AG08396 (cell line): ENCODE measurements around the gene RAD51C.
"Not testable (repeated sequence)": the region's sequence is repeated elsewhere in the genome, so short reads cannot be mapped to it uniquely, and the experiment has no call there.

ENCODE experiments used
- DNase-seq: peaks from one replicate; pipeline ENCODE4 v3.0.0; 2012; ENCODE audit warnings: low spot score, mixed read lengths

Gene RAD51C

DNA sequence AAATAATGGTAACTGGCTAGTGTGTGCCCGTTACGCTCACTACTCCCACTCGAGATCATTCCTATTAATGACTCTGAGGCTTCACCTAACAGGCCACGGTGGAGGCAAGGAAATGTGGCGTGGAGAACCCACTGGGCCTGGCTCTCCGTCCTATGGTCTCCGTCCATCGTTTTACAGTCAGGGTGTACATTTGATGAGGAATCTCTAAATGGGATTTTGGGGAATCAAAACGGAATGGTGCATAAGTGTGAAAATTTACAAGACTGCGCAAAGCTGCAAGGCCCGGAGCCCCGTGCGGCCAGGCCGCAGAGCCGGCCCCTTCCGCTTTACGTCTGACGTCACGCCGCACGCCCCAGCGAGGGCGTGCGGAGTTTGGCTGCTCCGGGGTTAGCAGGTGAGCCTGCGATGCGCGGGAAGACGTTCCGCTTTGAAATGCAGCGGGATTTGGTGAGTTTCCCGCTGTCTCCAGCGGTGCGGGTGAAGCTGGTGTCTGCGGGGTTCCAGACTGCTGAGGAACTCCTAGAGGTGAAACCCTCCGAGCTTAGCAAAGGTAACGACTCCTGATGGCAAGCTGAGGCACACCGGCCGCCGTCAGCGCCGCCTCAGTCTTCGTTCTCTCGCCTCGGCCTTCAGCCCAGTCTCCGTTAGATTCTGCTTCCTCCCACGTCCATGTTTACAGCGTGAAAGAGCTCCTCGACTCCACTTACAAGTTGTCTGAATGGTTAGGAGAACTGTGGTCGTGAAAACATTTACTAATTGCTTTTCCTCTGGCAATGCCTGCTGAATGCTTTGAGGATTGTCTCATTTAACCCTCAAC, at the start of gene RAD51C:
Gene RAD51C (plus strand): TSS at position 364 of the 817 bp plus-strand sequence. CDS start 42 bp downstream, at position 406.
- DNase-seq = peak; percentile 93

DNA sequence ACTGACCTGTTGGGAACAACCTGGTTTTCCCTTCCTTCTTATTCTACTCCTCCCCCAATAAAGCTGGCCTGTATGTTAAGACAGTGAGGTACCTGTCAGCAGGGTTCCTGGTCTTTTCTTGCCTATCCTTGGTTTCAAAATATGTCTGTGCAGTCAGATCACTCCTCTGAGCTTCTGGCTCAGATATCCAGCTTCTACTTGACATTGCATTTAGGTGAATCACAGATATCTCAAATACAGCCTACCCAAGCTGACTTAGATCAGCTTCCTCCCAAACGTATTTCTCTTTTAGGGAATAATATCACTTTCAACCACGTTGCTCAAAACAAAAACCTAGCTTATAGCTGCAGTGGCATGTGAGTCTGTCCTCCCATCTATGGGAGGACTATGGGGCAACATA, 49.3 kb upstream of the RAD51C start:
- DNase-seq = peak; percentile 54

DNA sequence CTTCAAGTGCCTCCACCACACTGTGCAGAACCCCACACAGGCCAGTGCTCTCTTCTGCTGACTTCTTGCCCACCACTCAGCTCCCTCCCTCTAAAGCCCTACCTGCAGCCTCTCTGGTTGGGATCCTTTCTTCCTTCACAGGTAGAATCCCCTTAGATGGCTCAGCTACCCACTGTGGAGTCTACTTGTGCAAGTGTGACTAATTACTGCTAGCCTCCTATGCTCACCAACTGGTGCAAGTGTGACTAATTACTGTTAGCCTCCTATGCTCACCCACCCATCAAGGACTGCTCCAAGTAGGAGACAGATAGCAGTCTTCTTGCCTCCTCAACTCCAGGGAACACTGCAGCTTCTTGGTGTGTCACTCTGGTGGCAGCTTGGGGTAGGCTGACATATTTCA, 44.2 kb upstream of the RAD51C start:
- no peak for DNase-seq

DNA sequence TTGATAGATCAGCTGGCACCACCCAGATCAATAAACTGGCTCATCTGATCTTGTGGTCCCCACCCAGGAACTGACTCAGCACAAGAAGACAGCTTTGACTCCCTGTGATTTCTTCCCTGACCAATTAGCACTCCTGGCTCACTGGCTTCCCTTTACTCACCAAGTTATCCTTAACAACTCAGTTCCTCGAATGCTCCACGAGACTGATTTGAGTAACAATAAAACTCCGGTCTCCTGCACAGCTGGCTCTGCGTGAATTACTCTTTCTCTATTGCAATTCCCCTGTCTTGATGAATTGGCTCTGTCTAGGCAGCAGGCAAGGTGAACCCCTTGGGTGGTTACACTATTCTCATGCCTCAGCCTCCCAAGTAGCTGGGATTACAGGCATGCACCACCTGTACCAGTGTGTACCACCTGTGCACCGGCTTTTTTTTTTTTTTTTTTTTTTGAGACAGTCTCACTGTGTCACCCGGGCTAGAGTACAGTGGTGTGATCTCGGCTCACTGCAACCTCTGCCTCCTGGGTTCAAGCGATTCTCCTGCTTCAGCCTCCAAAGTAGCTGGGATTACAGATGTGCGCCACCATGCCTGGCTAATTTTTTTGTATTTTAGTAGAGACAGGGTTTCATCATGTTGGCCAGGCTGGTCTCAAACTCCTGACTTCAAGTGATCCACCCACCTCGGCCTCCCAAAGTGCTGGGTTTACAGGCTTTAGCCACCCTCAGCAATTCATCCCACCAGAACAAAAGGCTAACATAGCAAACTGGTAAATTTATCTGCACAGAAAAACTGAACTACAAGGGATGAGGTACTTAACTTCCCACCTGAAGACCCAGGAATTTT, 34.2 kb upstream of the RAD51C start:
- DNase-seq = not testable (repeated sequence)

DNA sequence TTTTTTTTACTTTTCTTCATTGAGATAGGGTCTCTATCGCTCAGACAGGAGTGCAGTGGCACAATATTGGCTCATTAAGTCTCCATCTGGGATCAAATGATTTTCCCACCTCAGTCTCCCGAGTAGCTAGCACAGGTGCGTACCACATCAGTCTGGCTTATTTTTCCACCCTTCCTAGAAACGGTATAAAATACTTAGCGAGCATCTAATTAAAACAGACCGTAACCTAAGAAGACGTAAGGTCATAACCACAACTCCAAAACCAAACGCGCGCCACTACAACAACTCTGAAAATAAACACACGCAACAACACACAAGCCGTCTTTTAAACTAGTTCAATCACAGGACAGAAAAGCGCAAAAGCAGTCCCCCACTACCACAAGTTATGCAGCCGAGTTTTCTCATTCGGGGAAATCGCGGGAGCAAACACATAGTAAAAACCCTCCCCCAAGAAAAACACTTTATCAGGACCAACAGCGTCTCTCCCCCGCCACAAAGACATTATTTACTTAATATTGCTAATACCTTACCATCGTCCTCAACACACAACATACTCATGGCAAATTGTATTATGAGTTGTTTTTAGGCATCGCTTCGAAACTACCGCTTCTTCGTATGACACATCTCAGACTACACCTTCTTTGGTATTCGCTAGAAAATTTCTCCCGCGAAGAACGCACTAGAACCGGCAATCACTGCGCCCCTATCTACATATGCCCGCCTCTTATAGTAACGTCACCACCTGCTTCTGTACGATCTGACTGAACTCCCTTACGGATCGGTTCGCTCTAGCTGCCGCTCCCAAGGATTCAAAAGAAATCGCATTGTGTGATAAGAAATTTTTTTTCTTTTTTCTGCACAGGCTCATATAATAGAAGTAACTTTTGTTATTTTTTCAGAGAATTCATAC, 33.3 kb upstream of the RAD51C start:
- DNase-seq = peak; percentile 86

DNA sequence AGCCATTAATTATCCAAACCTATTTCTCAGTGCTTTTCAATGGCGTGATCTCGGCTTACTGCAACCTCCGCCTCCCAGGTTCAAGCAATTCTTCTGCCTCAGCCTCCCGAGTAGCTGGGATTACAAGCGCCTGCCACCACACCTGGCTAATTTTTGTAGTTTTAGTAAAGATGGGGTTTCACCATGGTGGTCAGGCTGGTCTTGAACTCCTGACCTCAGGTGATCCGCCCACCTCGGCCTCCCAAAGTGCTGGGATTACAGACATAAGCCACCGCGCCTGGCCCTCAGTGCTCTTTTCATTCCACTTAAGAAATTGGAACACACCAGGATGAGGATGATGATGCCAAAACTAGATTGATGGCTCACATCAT, 32.7 kb upstream of the RAD51C start:
- not testable (repeated sequence) for DNase-seq

DNA sequence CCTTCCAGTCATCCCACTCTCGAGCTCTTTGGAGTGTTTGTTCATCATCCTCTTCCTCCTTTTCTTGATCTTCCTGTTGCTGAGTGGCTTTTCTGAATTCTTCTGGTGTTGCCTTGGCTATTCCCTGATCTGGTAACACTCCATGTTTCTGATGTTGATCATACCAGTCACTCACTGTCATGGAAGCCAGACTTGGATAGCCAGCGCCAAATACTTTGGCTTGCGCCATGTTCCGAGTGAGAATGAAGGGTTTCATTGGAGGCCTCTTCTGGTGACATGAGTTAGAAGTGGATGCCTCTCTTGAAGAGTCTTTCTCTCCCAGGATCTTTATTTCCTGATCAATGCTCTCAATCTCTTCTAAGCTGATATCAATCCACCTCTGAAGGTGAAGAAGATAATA, 31.8 kb upstream of the RAD51C start:
- no peak for DNase-seq

DNA sequence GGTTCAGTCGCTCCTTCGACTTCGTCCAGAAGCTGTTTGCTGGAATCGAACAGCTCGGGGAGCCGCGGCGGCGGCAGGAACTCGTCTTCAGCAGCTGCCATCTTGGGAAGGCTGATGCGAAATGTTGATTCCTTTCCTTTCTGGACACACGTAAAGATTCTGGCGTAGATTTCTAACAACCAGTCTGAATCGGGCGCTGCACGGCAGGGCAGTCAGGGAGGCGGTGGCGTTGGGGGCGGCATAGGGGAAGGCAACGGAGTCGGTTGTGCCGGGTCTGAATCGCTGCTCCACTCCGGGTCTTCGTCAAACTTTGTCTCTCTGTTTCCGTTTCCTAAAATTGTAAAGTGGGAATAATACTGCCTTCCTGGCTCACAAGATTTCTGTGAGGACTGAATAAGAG, 30.9 kb upstream of the RAD51C start:
- DNase-seq = no peak

DNA sequence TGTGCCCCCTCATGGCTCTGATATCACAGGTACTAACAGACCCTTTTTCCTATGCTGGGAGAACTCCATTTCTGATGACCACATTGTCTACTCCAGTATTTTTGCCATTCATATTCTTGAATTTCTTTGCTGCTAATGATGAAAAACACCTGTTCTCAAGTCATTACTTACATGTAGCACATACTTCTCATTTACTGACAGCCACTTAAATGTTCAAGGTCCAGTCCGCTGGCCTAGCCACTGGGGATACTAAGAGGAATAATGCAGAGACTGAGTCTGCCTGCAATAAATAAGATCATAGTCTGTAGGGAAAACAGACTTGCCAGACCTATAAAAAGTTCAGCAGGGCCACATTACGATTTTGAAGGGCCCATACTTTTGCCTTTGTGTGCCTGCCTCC, 28.1 kb upstream of the RAD51C start:
- no peak for DNase-seq

DNA sequence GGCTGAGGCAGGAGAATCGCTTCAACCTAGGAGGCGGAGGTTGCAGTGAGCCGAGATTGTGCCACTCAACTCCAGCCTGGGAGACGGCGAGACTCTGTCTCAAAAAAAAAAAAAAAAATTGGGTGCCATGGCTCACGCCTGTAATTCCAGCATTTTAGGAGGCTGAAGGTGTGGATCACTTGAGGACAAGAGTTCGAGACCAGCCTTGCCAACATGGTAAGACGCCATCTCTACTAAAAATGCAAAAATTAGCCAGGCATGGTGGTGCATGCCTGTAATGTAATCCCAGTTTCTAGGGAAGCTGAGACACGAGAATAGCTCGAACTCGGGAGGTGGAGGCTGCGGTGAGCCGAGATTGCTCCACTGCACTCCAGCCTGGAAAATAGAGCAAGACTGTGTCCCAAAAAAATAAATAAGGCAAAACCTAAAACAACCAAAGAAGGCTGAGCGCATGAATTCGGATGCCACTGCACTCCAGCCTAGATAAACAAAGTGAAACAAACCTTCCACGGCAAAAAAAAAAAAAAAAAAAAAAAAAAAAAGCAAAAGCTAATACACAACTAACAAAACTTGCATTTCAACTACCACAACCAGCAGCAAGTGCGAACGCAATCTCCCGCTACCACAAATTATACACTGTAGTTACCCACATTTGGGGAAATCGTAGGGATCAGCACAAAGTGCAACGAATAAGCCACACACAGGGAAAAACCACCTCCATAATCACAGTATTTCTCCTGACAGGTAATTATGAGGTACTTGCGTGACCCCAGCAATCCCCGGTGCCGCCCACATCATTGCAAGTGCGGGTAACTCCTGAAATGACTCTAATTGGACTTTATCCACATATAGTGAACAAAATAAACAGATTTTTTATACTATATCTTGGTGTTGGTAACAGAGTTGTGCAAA, 26.2 kb upstream of the RAD51C start:
- no peak for DNase-seq

DNA sequence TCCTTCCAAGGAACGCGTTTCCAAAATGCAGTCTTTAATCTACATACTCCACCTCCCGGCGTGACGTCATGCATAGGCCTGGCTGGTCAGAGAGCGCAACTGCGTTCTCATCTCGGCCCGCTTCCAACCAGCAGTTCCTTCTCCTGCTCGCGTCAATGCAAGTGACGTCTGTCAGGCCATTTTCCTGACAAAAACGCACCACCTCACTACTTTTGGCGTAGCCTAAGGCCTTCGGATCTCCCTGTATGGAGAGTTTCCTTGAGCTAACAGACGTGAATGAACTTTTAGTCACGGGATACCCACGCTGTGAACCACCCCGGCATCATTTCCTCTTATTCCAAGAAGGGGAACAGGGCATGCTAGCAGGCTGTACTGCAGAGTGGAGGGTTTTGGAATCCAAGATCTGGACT, 25.5 kb upstream of the RAD51C start:
- peak; percentile 25 for DNase-seq

DNA sequence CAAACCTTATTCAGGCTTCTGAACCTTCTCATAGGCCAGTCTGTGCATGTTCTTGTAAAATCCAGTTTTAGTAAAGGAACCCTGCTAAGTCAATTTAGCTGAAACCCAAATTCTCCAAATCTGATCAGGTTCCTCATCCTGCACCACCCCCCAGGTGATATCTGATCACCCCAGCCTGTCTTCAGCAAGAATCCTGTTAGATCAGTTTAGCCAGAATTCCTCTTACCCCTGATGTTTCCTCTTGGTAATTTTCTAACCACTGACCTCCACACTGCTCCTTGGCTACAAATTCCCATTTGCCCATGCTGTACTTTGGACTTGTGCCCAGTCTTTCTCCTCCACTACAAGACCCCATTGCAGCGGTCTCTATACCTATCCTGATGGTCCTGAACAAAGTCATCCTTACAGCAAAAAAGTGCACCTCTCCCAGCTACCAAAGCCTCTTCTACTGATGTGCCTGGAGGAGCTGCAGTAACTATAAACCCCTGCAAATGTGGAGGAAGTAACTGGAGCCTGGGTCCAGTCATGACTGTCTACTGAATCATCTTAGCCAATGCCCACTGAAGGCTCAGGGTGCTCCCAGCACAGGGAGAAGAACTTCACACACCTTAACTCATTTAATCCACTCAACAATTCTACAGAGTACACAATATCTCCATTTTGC, 24.3 kb upstream of the RAD51C start:
- peak; percentile 24 for DNase-seq

DNA sequence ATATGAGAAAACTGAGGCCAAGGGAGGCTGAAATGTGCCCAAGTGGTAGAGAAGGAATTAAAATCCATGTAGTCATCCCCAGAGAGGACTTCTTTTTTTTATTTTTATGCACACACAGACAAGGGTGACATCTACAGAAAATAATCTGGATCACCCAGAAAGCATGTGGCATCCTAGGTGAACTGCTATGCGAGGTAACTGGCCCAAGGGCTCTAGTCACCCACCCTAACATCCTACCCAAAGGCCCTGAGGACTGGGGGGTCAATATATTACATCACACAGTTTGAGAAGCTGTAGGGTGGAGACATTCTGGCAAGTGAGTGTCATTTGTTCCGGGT, 23.8 kb upstream of the RAD51C start:
- DNase-seq = no peak

DNA sequence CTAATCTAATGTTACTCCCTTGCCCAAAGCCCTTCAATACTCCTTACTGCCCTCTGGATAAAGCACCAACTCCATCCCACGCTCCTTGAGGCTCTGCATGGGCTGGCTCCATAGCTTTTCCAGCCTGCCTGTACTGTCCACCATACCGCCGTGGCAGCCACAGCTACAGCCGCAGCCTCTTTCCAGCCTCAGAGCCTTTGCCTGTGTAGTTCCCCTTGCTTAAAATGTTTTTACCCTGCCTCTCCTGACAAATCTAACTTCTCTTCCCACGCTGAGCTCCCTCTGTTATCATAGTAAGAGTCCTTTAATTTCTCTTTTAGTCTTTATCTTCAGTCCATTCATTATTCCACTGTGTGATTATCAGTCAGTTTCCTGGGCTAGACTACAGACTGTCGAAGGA, 22.5 kb upstream of the RAD51C start:
- DNase-seq = no peak

DNA sequence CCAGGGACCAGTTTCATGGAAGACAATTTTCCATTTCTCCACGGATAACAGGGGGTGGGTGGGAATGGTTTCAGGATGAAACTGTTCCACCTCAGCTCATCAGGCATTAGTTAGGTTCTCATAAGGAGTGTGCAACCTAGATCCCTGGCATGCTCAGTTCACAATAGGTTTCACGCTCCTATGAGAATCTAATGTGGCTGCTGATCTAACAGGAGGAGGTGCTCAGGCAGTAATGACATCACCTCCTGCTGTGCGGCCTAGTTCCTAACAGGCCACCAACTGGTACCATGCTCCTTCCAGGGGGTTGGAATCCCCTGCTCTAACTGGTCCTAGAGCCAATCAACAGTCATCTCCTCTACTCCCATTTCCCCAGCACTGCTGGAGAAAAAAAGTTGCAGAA, 20.4 kb upstream of the RAD51C start:
- DNase-seq = no peak

DNA sequence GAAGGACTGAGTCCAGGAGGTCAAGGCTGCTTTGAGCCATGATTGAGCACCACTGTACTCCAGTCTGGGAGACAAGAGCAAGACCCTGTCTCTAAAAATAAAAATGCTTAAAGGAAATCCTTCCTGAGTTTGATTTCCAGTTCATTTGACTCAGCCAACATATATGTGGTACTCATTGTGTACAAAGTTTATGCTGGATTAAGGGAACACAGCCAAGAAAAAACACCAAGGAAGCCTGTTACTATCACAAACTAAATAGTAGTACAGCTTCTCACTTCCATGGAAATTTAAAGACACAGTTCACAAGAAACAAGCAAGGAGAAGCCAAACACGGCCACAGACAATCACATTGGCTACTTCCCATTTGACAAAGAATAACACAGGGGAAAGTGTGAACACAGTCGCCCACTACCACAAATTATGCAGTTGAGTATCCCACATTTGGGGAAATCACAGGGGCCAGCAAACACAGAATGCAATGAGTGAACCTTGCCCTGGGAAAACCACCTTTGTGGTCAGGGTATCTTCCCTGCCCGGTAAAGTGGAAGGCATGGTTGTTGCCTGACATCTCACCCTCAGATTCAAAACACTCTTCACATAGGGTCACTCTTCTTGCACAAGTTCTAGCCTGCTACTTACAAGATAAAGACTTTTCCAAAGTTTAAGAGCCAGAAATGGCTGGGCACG, 15.1 kb upstream of the RAD51C start:
- DNase-seq = peak; percentile 19

DNA sequence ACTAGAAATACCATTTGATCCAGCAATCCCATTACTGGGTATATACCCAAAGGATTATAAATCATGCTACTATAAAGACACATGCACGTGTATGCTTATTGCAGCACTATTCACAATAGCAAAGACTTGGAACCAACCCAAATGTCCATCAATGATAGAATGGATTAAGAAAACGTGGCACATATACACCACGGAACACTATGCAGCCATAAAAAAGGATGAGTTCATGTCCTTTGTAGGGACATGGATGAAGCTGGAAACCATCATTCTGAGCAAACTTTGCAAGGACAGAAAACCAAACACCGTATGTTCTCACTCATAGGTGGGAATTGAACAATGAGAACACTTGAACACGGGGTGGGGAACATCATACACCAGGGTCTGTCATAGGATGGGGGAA, 14.1 kb upstream of the RAD51C start:
- not testable (repeated sequence) for DNase-seq

DNA sequence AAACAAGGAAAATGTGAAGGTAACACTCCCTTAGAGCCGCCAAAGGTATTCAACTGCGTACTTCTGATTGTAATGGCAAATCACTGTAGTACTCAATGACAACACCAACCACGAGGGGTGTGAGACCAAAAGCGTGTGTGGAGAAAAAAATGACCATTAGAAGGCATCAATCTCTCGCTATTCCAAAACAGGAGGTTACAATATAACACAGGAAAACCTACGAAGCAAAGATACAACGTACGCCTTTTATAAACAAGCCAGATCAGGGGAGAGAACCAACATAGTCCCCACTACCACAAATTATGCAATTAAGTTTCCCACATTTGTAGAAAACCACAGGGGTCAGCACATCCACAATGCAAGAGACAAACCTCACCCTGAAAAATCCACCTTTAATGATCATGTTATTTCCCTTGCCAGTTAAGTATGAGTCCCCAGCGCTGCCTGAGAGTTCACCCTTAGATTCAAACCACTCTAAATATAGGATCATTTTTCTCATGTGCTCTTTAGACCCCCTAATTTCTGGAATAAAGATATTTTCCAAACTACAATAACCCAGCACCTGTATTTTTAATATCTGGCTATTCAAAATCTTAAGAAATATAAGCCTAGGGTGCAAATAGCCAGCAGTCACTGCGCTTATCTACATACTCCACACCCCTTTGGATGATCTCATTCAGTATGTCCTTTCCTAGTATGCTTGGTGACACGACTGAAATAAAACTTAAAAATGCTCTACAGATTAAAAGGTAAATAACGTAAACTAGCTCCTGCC, 13.0 kb upstream of the RAD51C start:
- DNase-seq = no peak

DNA sequence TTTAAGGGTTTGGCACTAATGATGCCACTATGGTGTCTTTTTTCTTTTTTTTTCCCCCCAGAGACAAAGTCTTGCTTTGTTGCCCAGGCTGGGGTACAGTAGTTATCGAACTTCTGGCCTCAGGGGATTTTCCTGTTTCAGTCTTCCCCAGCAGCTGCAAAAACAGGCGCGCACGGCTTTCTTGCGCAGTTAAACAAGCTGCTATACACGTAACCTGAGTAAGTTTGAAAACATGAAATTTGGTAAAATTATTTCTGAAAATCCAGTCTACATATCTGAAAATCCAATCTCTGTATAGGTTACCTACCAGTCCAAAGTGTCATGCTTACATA, 12.4 kb upstream of the RAD51C start:
- no peak for DNase-seq
